COR-L47 (cell line): Measurements from ENCODE around the gene ZDHHC12.
A peak's percentile ranks its signal among the peaks of the same experiment; 100 is the strongest.

Experiments used
- DNase-seq: peaks from one replicate; lab custom pipeline; 2025; lab: John Stamatoyannopoulos, UW

The ZDHHC12 gene

GRCh38 chr9:128685636-128686489 is 38.1 kb downstream of the ZDHHC12 start:
- no peak for DNase-seq

- DNase-seq: peak; percentile 65
These were observed 39.4 kb downstream of the ZDHHC12 start for GRCh38 chr9:128684325-128685199.

GRCh38 chr9:128684065-128684324 is 39.9 kb downstream of the ZDHHC12 start:
- no peak for DNase-seq

- DNase-seq: peak; percentile 9
These were observed 40.4 kb downstream of the ZDHHC12 start for GRCh38 chr9:128683340-128684064.

GRCh38 chr9:128677794-128678193 is 46.1 kb downstream of the ZDHHC12 start:
- no peak for DNase-seq

- DNase-seq: no peak
These were observed 48.5 kb downstream of the ZDHHC12 start for GRCh38 chr9:128675382-128675781.
